H1 (cell line): ENCODE measurements around the gene MAP7. TPM values are rescaled to one million over a fixed set of nuclear protein-coding genes. Genes with fewer than 3 reads are reported as not detected.

Experiments used
- CTCF ChIA-PET: fragments of 300-600 bp; sonication (Branson Sonifier 250); formaldehyde crosslinking; loops from one replicate; lab custom pipeline; 2021; ENCODE audit not compliant: partially characterized antibody; lab: Charles Lee
- POLR2A ChIA-PET: fragments of 300-600 bp; sonication (Branson Sonifier 250); formaldehyde crosslinking; loops from one replicate; lab custom pipeline; 2021; ENCODE audit warnings: inconsistent platforms; ENCODE audit not compliant: partially characterized antibody; lab: Charles Lee
- DNase-seq, 2 experiments: peaks; one replicate each; pipeline versions ENCODE4 v3.0.0 to v3.0.0-alpha.2; 2010 to 2022; ENCODE audit warnings: low spot score in 2 of 2, low read depth in 1 of 2, mixed read lengths in 1 of 2
- FAIRE-seq: peaks from 2 replicates; lab custom pipeline; 2011; peaks lifted over from hg19 to GRCh38; lab: Jason Lieb, UNC
- H2AFZ ChIP-seq: 2 replicates; pipeline ENCODE4 v1.8.1; 2012; ENCODE audit warnings: low read length, inconsistent platforms
- H2AK5ac ChIP-seq: 2 replicates; pipeline ENCODE4 v1.6.1; 2013; ENCODE audit warnings: low read depth, low read length
- H2BK120ac ChIP-seq: replicated peaks from 2 replicates; pipeline ENCODE3; 2013; ENCODE audit warnings: low read depth, low read length, inconsistent platforms
- H2BK12ac ChIP-seq: 2 replicates; pipeline ENCODE4 v1.6.1; 2013; ENCODE audit warnings: low read depth, low read length
- H2BK15ac ChIP-seq: 2 replicates; pipeline ENCODE4 v1.6.1; 2013; ENCODE audit warnings: low read length
- H2BK20ac ChIP-seq: 2 replicates; pipeline ENCODE4 v1.6.1; 2013; ENCODE audit warnings: low read length
- H2BK5ac ChIP-seq: 2 replicates; pipeline ENCODE4 v1.6.1; 2013; ENCODE audit warnings: low read depth, low read length
- H3K14ac ChIP-seq: 2 replicates; pipeline ENCODE4 v1.6.1; 2013; ENCODE audit warnings: inconsistent platforms; ENCODE audit not compliant: insufficient read length
- H3K18ac ChIP-seq: 2 replicates; pipeline ENCODE4 v1.6.1; 2013; ENCODE audit warnings: low read length; ENCODE audit errors: extremely low read depth
- H3K23ac ChIP-seq: 2 replicates; pipeline ENCODE4 v1.6.1; 2013; ENCODE audit warnings: inconsistent platforms; ENCODE audit not compliant: insufficient read length
- H3K23me2 ChIP-seq: 2 replicates; pipeline ENCODE4 v1.6.1; 2013; ENCODE audit warnings: low read depth, low read length
- H3K27ac ChIP-seq: 2 replicates; pipeline ENCODE4 v1.6.1; 2011; ENCODE audit warnings: low read depth, low read length, inconsistent platforms
- H3K27me3 ChIP-seq, 4 experiments: replicated peaks in 1 of 4; 1 replicate in 1 of 4; 2 replicates in 3 of 4; pipeline versions ENCODE4 v1.6.1 to v1.8.1; 2011 to 2013; ENCODE audit warnings: low read length in 3 of 4, mild to moderate bottlenecking in 3 of 4, inconsistent platforms in 2 of 4, mixed read lengths in 2 of 4, moderate library complexity in 1 of 4; ENCODE audit not compliant: control insufficient read depth in 3 of 4, insufficient read depth in 3 of 4; ENCODE audit errors: extremely low read depth in 1 of 4
- H3K36me3 ChIP-seq, 4 experiments: 2 replicates each; pipeline versions ENCODE4 v1.6.1 to v1.8.1; 2011 to 2013; ENCODE audit warnings: mild to moderate bottlenecking in 4 of 4, low read length in 3 of 4, moderate library complexity in 2 of 4, control low read depth in 1 of 4, inconsistent platforms in 1 of 4; ENCODE audit not compliant: insufficient read depth in 4 of 4, control insufficient read depth in 2 of 4
- H3K4ac ChIP-seq: replicated peaks from 2 replicates; pipeline ENCODE3; 2013; ENCODE audit warnings: low read length, low read depth, mixed read lengths, inconsistent platforms; ENCODE audit not compliant: insufficient read length
- H3K4me1 ChIP-seq, 4 experiments: replicated peaks in 1 of 4; 1 replicate in 1 of 4; 2 replicates in 3 of 4; pipeline versions ENCODE4 v1.6.1 to v1.8.1; 2011 to 2013; ENCODE audit warnings: low read length in 3 of 4, inconsistent platforms in 2 of 4, mixed read lengths in 1 of 4; ENCODE audit not compliant: insufficient read depth in 4 of 4, control insufficient read depth in 3 of 4
- H3K4me2 ChIP-seq, 2 experiments: 2 replicates each; pipeline versions ENCODE4 v1.6.1 to v1.8.1; 2011 to 2013; ENCODE audit warnings: low read depth in 2 of 2, low read length in 2 of 2, control low read depth in 1 of 2, inconsistent platforms in 1 of 2, mild to moderate bottlenecking in 1 of 2; ENCODE audit not compliant: insufficient read depth in 1 of 2
- H3K4me3 ChIP-seq, 4 experiments: fragments of 200-600, 300-600 bp in 1 of 4; sonication (generic), shearing (Covaris generic), sonication (Bioruptor Twin) in 1 of 4; 2 replicates each; pipeline versions ENCODE4 v1.5.1 to v1.8.1; 2011 to 2016; ENCODE audit warnings: low read length in 4 of 4, low read depth in 3 of 4, control low read depth in 2 of 4, inconsistent platforms in 2 of 4, mild to moderate bottlenecking in 2 of 4, mixed read lengths in 1 of 4, moderate library complexity in 1 of 4; ENCODE audit not compliant: insufficient read depth in 2 of 4; ENCODE audit errors: extremely low read depth in 1 of 4
- H3K56ac ChIP-seq: replicated peaks from 2 replicates; pipeline ENCODE3; 2013; ENCODE audit warnings: low read depth, mild to moderate bottlenecking, mixed read lengths, low read length, inconsistent platforms; ENCODE audit not compliant: insufficient read length
- H3K79me1 ChIP-seq: 2 replicates; pipeline ENCODE4 v1.6.1; 2013; ENCODE audit warnings: low read depth, low read length, control low read depth
- H3K79me2 ChIP-seq, 2 experiments: 2 replicates each; pipeline versions ENCODE4 v1.6.1 to v1.8.1; 2012 to 2013; ENCODE audit warnings: low read length in 2 of 2, mild to moderate bottlenecking in 2 of 2, inconsistent platforms in 1 of 2; ENCODE audit not compliant: insufficient read depth in 2 of 2, control insufficient read depth in 1 of 2
- H3K9ac ChIP-seq, 4 experiments: replicated peaks in 1 of 4; 1 replicate in 1 of 4; 2 replicates in 3 of 4; pipeline versions ENCODE4 v1.6.1 to v1.8.1; 2011 to 2013; ENCODE audit warnings: low read depth in 3 of 4, low read length in 3 of 4, control low read depth in 2 of 4, mild to moderate bottlenecking in 2 of 4, moderate library complexity in 2 of 4, inconsistent platforms in 1 of 4; ENCODE audit errors: extremely low read depth in 1 of 4
- H3K9me3 ChIP-seq, 2 experiments: 2 replicates each; pipeline versions ENCODE4 v1.6.1 to v1.8.1; 2012 to 2013; ENCODE audit warnings: mild to moderate bottlenecking in 2 of 2, moderate library complexity in 2 of 2, control low read depth in 1 of 2, inconsistent platforms in 1 of 2, low read depth in 1 of 2, low read length in 1 of 2, mixed read lengths in 1 of 2; ENCODE audit not compliant: insufficient read depth in 2 of 2
- H4K20me1 ChIP-seq, 2 experiments: replicated peaks in 1 of 2; 2 replicates each; pipeline versions ENCODE3 to v1.8.1; 2011 to 2013; ENCODE audit warnings: inconsistent platforms in 2 of 2, low read length in 2 of 2, mild to moderate bottlenecking in 1 of 2; ENCODE audit not compliant: insufficient read depth in 2 of 2, control insufficient read depth in 1 of 2
- H4K5ac ChIP-seq: 2 replicates; pipeline ENCODE4 v1.6.1; 2013; ENCODE audit warnings: low read length, low read depth, mixed read lengths, inconsistent platforms; ENCODE audit not compliant: insufficient read length
- H4K8ac ChIP-seq: 2 replicates; pipeline ENCODE4 v1.8.0; 2013; ENCODE audit warnings: mild to moderate bottlenecking, moderate library complexity, low read length, inconsistent platforms; ENCODE audit not compliant: insufficient read depth; ENCODE audit errors: extremely low read depth
- H4K91ac ChIP-seq: replicated peaks from 2 replicates; pipeline ENCODE3; 2013; ENCODE audit warnings: low read length, mixed read lengths, inconsistent platforms; ENCODE audit not compliant: insufficient read length
- BACH1 ChIP-seq: IDR thresholded peaks from 2 replicates; pipeline ENCODE4 v1.6.1; 2012; ENCODE audit warnings: low read length, improper control_type of control experiment
- CBX8 ChIP-seq: fragments of 300-800, 300-1000 bp; sonication (generic); IDR thresholded peaks from 2 replicates; pipeline ENCODE4 v1.7.1; 2016; ENCODE audit warnings: low read depth, low read length, borderline replicate concordance
- CEBPB ChIP-seq: IDR thresholded peaks from 2 replicates; pipeline ENCODE4 v1.6.1; 2012; ENCODE audit warnings: low read depth, low read length
- CHD2 ChIP-seq: IDR thresholded peaks from 2 replicates; pipeline ENCODE4 v1.6.1; 2012; ENCODE audit warnings: low read length, improper control_type of control experiment
- GABPA ChIP-seq: IDR thresholded peaks from 2 replicates; pipeline ENCODE4 v1.6.1; 2011; ENCODE audit warnings: mild to moderate bottlenecking, low read length, moderate library complexity, borderline replicate concordance; ENCODE audit not compliant: insufficient read depth
- GTF2F1 ChIP-seq: IDR thresholded peaks from 2 replicates; pipeline ENCODE4 v1.6.1; 2012; ENCODE audit warnings: low read depth, low read length, improper control_type of control experiment, borderline replicate concordance
- HDAC6 ChIP-seq: IDR thresholded peaks from one replicate; pipeline ENCODE4 v1.7.1; 2012; ENCODE audit warnings: low read depth, mild to moderate bottlenecking, inconsistent platforms, low read length, moderate library complexity
- KDM1A ChIP-seq: fragments of 200-600, 300-600 bp; sonication (generic); IDR thresholded peaks from 2 replicates; pipeline ENCODE4 v1.7.1; 2016; ENCODE audit warnings: mild to moderate bottlenecking, low read length, borderline replicate concordance
- SRF ChIP-seq: IDR thresholded peaks from 2 replicates; pipeline ENCODE4 v1.6.1; 2011; ENCODE audit warnings: mild to moderate bottlenecking, low read depth, low read length, moderate library complexity
- TBP ChIP-seq: IDR thresholded peaks from 2 replicates; pipeline ENCODE4 v1.6.1; 2011; ENCODE audit warnings: low read depth, low read length, improper control_type of control experiment
- USF2 ChIP-seq: IDR thresholded peaks from 2 replicates; pipeline ENCODE4 v1.6.1; 2011; ENCODE audit warnings: low read length, improper control_type of control experiment
- WGBS, 2 experiments: shearing (Covaris generic) in 1 of 2; methylation state at CpG; one replicate each; pipeline versions ENCODE4 v1.1.6 to v1.1.7; 2013 to 2015; ENCODE audit warnings: low lambda C conversion rate in 2 of 2, mixed read lengths in 2 of 2, inconsistent platforms in 1 of 2, low coverage in 1 of 2, missing lambda C conversion rate in 1 of 2; ENCODE audit not compliant: insufficient replicate concordance in 2 of 2, insufficient coverage in 1 of 2, insufficient read length in 1 of 2; ENCODE audit errors: extremely low coverage in 1 of 2, missing lambda C conversion rate in 1 of 2; 5-methylcytosine and 5-hydroxymethylcytosine counted together
- polyA plus RNA-seq, 7 experiments: library from polyadenylated mRNA; depleted of rRNA in 3 of 7; stranded (reverse) in 5 of 7; unstranded in 2 of 7; fragments of >200 nt in 5 of 7; fragments of 200-250 nt in 2 of 7; gene quantifications; 1 replicate in 5 of 7; 2 replicates in 1 of 7; 4 replicates in 1 of 7; pipeline versions ENCODE4 v1.2.1 to v1.2.3, GENCODE V29; 2011 to 2013; ENCODE audit warnings: missing spikeins in 2 of 7, mixed read lengths in 2 of 7
- total RNA-seq: library from RNA; stranded (reverse); fragmentation: NEBNext Ultra II Directional; extraction: Animal tissue kit (Norgen Biotek cat#: 25700); gene quantifications from 2 replicates; pipeline ENCODE4 v1.2.1, GENCODE V29; 2021
- TF ChIP-seq, protein P1 (sequence below), 3 experiments: IDR thresholded peaks; 1 replicate in 2 of 3; 2 replicates in 1 of 3; pipeline versions ENCODE4 v1.5.1 to v1.6.1; 2011; ENCODE audit warnings: low read length in 3 of 3, mild to moderate bottlenecking in 3 of 3, inconsistent platforms in 2 of 3, low read depth in 1 of 3, moderate library complexity in 1 of 3; ENCODE audit not compliant: insufficient read depth in 1 of 3; ENCODE audit errors: control extremely low read depth in 1 of 3

MAP7 gene
- total and polyA plus RNA-seq, 2 of the 8 experiments (the other 6 are each of a cell fraction or from before 2014, with no cell fraction given), result 13.5 to 66.9 TPM

GRCh38 chr6:136494059-136494458, 56.2 kb downstream of the MAP7 start:
- H3K4me3 ChIP-seq, result no peak overlapping the region
- no peak overlapping the region for H2BK20ac ChIP-seq
- H3K27ac ChIP-seq, result no peak overlapping the region
- no peak overlapping the region for H4K91ac ChIP-seq
- H3K79me2 ChIP-seq, result peaks cover 3 to 76% of the 10 kb centered on the region in 2 experiments
- H3K4ac ChIP-seq, result no peak overlapping the region
- no peak overlapping the region for H3K14ac ChIP-seq
- no peak overlapping the region for H4K8ac ChIP-seq
- no peaks in the 10 kb centered on the region for H3K9me3 ChIP-seq
- 93% methylated on average over 2 of the region's 2 CpGs; no CpG with 5 or more reads in 1 of the 2 experiments for WGBS, 2 experiments
- no peaks in the 10 kb centered on the region for H3K23me2 ChIP-seq
- H2AK5ac ChIP-seq, result no peak overlapping the region
- H3K4me2 ChIP-seq, result no peak overlapping the region
- H2BK120ac ChIP-seq, result no peak overlapping the region
- H3K36me3 ChIP-seq, result no peaks in the 10 kb centered on the region
- no peak overlapping the region for H3K23ac ChIP-seq
- no peaks in the 10 kb centered on the region for H3K27me3 ChIP-seq
- H4K5ac ChIP-seq, result no peak overlapping the region
- H2BK12ac ChIP-seq, result no peak overlapping the region
- ChIA-PET CTCF (no interaction called here), POLR2A (no interaction called here)
- no peak for DNase-seq
- no peak for FAIRE-seq
- no peak overlapping the region for H2BK5ac ChIP-seq
- H3K79me1 ChIP-seq, result no peaks in the 10 kb centered on the region
- H3K4me1 ChIP-seq, result peaks cover 0 to 12% (median 5%) of the 10 kb centered on the region in 4 experiments; a peak in 3 of 7 replicates
- H3K56ac ChIP-seq, result no peak overlapping the region
- no peaks in the 10 kb centered on the region for H4K20me1 ChIP-seq
- H2AFZ ChIP-seq, result no peak overlapping the region
- H2BK15ac ChIP-seq, result no peak overlapping the region
- no peak overlapping the region for H3K18ac ChIP-seq
- H3K9ac ChIP-seq, result no peak overlapping the region
- TF ChIP-seq BACH1, result no peak
- no peak for TF ChIP-seq CBX8
- TF ChIP-seq CEBPB, result no peak
- TF ChIP-seq TBP, result no peak
- TF ChIP-seq KDM1A, result no peak
- TF ChIP-seq SRF, result no peak
- TF ChIP-seq GABPA, result no peak
- TF ChIP-seq USF2, result no peak
- TF ChIP-seq, protein P1, sequence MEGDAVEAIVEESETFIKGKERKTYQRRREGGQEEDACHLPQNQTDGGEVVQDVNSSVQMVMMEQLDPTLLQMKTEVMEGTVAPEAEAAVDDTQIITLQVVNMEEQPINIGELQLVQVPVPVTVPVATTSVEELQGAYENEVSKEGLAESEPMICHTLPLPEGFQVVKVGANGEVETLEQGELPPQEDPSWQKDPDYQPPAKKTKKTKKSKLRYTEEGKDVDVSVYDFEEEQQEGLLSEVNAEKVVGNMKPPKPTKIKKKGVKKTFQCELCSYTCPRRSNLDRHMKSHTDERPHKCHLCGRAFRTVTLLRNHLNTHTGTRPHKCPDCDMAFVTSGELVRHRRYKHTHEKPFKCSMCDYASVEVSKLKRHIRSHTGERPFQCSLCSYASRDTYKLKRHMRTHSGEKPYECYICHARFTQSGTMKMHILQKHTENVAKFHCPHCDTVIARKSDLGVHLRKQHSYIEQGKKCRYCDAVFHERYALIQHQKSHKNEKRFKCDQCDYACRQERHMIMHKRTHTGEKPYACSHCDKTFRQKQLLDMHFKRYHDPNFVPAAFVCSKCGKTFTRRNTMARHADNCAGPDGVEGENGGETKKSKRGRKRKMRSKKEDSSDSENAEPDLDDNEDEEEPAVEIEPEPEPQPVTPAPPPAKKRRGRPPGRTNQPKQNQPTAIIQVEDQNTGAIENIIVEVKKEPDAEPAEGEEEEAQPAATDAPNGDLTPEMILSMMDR (IDR thresholded peaks at IDR 0.05; ENCODE audit: control extremely low read depth in 1 of 3, insufficient read depth in 1 of 3, low read depth in 1 of 3, low read length in 3 of 3), result no peak
- TF ChIP-seq GTF2F1, result no peak
- no peak for TF ChIP-seq HDAC6
- TF ChIP-seq CHD2, result no peak
